Activated naive CD4-positive, alpha-beta T cell treated with anti-CD3 and anti-CD28 coated beads, Interleukin-2, amount 10 ng/mL, durations not matched to agents 7 days and 5 days (primary cell): Measurements from ENCODE around the gene LYRM1.
A peak's percentile ranks its signal among the peaks of the same experiment; 100 is the strongest.
"Not testable (repeated sequence)": the region's sequence is repeated elsewhere in the genome, so short reads cannot be mapped to it uniquely, and the experiment has no call there.

ENCODE experiments used
- CTCF ChIA-PET: fragments of 350-600 bp; sonication (Branson Sonifier 250); formaldehyde crosslinking; loops from one replicate; lab custom pipeline; 2021; ENCODE audit warnings: antibody characterized with exemption; lab: Charles Lee
- DNase-seq: peaks from one replicate; pipeline ENCODE4 v3.0.0-alpha.2; 2020
- H3K27ac Mint-ChIP-seq: one replicate; pipeline ENCODE4 v1.8.0; 2021; ENCODE audit warnings: mild to moderate bottlenecking, moderate library complexity, mixed read lengths
- H3K27me3 Mint-ChIP-seq: one replicate; pipeline ENCODE4 v1.8.0; 2021; ENCODE audit warnings: mild to moderate bottlenecking, mixed read lengths
- H3K36me3 Mint-ChIP-seq: one replicate; pipeline ENCODE4 v1.8.0; 2021; ENCODE audit warnings: mixed read lengths
- H3K4me1 Mint-ChIP-seq: one replicate; pipeline ENCODE4 v1.8.0; 2021; ENCODE audit warnings: mixed read lengths
- H3K4me3 Mint-ChIP-seq: one replicate; pipeline ENCODE4 v1.8.0; 2021; ENCODE audit warnings: mild to moderate bottlenecking, moderate library complexity, mixed read lengths
- H3K9me3 Mint-ChIP-seq: one replicate; pipeline ENCODE4 v1.8.0; 2021; ENCODE audit warnings: mixed read lengths

Gene LYRM1, protein sequence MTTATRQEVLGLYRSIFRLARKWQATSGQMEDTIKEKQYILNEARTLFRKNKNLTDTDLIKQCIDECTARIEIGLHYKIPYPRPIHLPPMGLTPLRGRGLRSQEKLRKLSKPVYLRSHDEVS

GRCh38 chr16:20900299-20901067, at the start of gene LYRM1, which contains the start of gene DCUN1D3:
Gene LYRM1 (plus strand): TSS chr16:20900771. CDS start chr16:20915556, 14,785 bp downstream.
Gene DCUN1D3 (minus strand): TSS chr16:20900358. CDS start chr16:20862538, 37,820 bp downstream.
- CTCF ChIA-PET, result interaction anchor here (0.7 to 3.6 kb wide), 6 partner anchors 11 to 96 kb away, joined by 3 to 16 read pairs (median 4); no protein-coding TSS in a partner anchor
- H3K4me3 Mint-ChIP-seq, result peak within 1 kb of the TSS; percentile 84
- peak within 1 kb of the TSS; percentile 91 for H3K27ac Mint-ChIP-seq
- peak; percentile 92 for DNase-seq
- no peaks in the 10 kb centered on the region for H3K27me3 Mint-ChIP-seq
- H3K9me3 Mint-ChIP-seq, result no peaks in the 10 kb centered on the region
- H3K36me3 Mint-ChIP-seq, result peaks cover 36% of the 10 kb centered on the region
- peaks cover 73% of the 10 kb centered on the region for H3K4me1 Mint-ChIP-seq

GRCh38 chr16:20850981-20851380, 49.6 kb upstream of the LYRM1 start:
- no peak overlapping the region for H3K4me3 Mint-ChIP-seq
- DNase-seq, result no peak
- CTCF ChIA-PET, result interaction anchor here (0.6 to 4.6 kb wide), 26 partner anchors 16 to 339 kb away, joined by 3 to 30 read pairs (median 6); partner anchors contain the start of genes DCUN1D3 and LYRM1
- no peaks in the 10 kb centered on the region for H3K9me3 Mint-ChIP-seq
- no peaks in the 10 kb centered on the region for H3K27me3 Mint-ChIP-seq
- no peak overlapping the region for H3K27ac Mint-ChIP-seq
- peaks cover 15% of the 10 kb centered on the region for H3K4me1 Mint-ChIP-seq
- peaks cover 12% of the 10 kb centered on the region for H3K36me3 Mint-ChIP-seq

DNA sequence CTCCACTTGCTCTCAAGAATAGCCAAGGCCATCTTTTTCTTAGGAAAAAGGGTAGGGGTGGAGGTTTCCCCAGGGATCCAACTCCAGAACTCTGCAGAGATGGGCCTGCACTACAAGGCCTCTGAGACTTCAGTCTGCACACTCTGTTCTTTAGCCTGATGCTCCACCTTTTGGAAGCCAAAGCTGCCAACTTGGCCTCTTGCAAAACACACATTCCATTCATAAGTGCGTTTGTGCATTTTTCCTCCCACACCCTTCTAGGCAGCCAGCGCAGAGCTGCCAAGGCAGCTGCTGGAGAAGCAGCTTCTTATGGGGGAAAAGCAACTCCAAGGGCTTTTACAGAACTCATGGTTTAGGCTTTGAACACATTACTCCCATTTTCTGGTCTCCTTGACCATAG, 49.0 kb upstream of the LYRM1 start:
- Mint-ChIP-seq H3K9me3 (no peaks in the 10 kb centered on the region), H3K4me3 (no peak overlapping the region), H3K27me3 (no peaks in the 10 kb centered on the region), H3K36me3 (peaks cover 16% of the 10 kb centered on the region), H3K27ac (no peak overlapping the region), H3K4me1 (peaks cover 19% of the 10 kb centered on the region)
- CTCF ChIA-PET, result interaction anchor here (1.8 to 4.6 kb wide), 8 partner anchors 16 to 233 kb away, joined by 7 to 30 read pairs (median 18); partner anchors contain the start of genes DCUN1D3 and LYRM1
- no peak for DNase-seq

DNA sequence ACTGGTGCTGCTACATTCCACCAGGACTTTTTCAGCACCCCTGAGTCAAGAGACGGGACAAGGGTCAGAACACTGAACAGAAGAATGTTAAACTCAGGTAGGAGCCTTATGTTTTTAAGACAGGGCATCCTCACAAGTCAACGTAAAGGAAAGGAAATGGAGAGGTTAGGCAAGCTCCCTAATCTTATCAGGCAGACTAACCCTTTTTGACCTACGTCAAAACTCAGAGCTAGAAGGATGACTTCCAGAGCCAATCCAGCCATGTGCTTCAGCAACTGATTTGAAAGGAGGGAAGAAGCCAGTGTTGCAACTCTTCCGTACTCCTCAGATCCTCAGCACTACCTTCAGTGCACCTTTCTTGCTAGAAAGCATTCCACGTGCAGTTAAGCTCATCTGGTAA, 47.4 kb upstream of the LYRM1 start:
- no peak overlapping the region for H3K4me3 Mint-ChIP-seq
- H3K27me3 Mint-ChIP-seq, result no peaks in the 10 kb centered on the region
- H3K36me3 Mint-ChIP-seq, result peaks cover 20% of the 10 kb centered on the region
- peaks cover 26% of the 10 kb centered on the region for H3K4me1 Mint-ChIP-seq
- no peak overlapping the region for H3K27ac Mint-ChIP-seq
- DNase-seq, result no peak
- CTCF ChIA-PET, result interaction anchor here (1.9 kb wide), 1 partner anchor 91 kb away, joined by 7 read pairs; no protein-coding TSS in a partner anchor
- no peaks in the 10 kb centered on the region for H3K9me3 Mint-ChIP-seq

- no peaks in the 10 kb centered on the region for H3K9me3 Mint-ChIP-seq
- no peak for DNase-seq
- H3K36me3 Mint-ChIP-seq, result peaks cover 20% of the 10 kb centered on the region
- peaks cover 26% of the 10 kb centered on the region for H3K4me1 Mint-ChIP-seq
- no peaks in the 10 kb centered on the region for H3K27me3 Mint-ChIP-seq
- no peak overlapping the region for H3K27ac Mint-ChIP-seq
- CTCF ChIA-PET, result interaction anchor here (0.8 kb wide), 1 partner anchor 21 kb away, joined by 3 read pairs; no protein-coding TSS in a partner anchor
- no peak overlapping the region for H3K4me3 Mint-ChIP-seq
Observed at GRCh38 chr16:20853981-20854620, 46.5 kb upstream of the LYRM1 start.

- peaks cover 24% of the 10 kb centered on the region for H3K36me3 Mint-ChIP-seq
- H3K27ac Mint-ChIP-seq, result no peak overlapping the region
- H3K4me3 Mint-ChIP-seq, result no peak overlapping the region
- no peak for DNase-seq
- no peaks in the 10 kb centered on the region for H3K27me3 Mint-ChIP-seq
- CTCF ChIA-PET, result no interaction called here
- H3K9me3 Mint-ChIP-seq, result no peaks in the 10 kb centered on the region
- H3K4me1 Mint-ChIP-seq, result peaks cover 24% of the 10 kb centered on the region
Observed at GRCh38 chr16:20854963-20855362, 45.6 kb upstream of the LYRM1 start.

DNA sequence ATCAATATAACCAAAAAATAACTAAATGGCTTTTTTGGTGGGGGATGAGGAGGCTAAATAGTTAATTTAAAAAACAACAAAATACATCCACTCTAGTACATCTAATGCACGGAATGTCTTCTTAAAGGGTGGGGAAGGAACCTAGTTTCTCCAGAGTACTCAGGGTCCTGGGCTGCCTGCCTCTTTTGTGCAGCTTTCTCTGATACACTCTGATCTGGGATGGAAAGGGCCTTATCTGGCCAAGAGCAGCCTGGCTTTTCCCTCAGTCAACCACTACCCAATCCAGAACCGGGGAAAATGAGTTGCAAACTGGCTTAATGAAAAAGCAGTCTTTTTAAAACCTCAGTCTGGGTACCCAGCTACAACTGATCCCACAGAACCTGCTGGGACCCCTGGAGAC, 43.3 kb upstream of the LYRM1 start:
- Mint-ChIP-seq H3K27me3 (no peaks in the 10 kb centered on the region), H3K4me1 (peaks cover 14% of the 10 kb centered on the region), H3K36me3 (peaks cover 31% of the 10 kb centered on the region), H3K4me3 (no peak overlapping the region), H3K27ac (no peak overlapping the region), H3K9me3 (no peaks in the 10 kb centered on the region)
- CTCF ChIA-PET, result no interaction called here
- DNase-seq, result no peak

DNA sequence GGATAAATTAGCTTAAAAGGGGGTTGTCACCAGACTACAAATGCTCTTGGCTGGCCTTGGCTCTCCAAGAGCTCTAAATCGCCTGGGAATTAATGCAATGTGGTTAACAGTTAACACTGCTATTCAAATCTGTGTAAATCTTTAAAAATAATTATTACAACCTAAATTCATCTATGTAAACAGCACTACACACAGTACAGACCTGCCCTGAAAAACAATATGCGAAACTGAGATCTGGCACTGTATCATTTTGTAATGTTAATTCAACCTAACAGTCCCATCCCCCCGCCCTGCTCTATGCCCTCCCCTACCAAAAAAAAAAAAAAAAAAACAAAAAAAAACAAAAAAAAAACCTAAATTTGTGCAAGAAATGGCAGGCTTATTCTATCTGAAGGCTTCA, 41.3 kb upstream of the LYRM1 start:
- H3K36me3 Mint-ChIP-seq, result peaks cover 38% of the 10 kb centered on the region
- CTCF ChIA-PET, result no interaction called here
- no peaks in the 10 kb centered on the region for H3K9me3 Mint-ChIP-seq
- H3K4me1 Mint-ChIP-seq, result peaks cover 18% of the 10 kb centered on the region
- no peak overlapping the region for H3K4me3 Mint-ChIP-seq
- H3K27me3 Mint-ChIP-seq, result no peaks in the 10 kb centered on the region
- no peak overlapping the region for H3K27ac Mint-ChIP-seq
- DNase-seq, result no peak

DNA sequence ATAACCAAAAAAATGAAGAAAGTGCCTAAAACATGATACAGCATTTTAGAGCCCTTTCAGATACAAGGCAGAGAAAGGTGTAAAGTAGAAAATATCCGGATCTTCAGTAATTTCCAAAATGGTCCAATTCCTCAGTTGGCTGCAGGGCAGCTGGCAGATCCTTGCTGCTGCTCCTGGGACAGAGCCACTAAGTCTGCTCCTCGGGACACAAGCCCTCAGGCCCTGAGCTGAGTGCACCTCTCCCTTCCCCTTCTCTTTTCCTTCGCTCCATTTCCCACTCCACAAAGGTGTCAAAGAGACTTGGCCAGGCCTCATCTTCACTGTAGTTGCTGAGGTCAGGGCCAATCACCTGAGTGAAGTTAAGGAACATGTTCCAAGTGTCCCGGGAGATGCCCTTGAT, 40.9 kb upstream of the LYRM1 start:
- peaks cover 21% of the 10 kb centered on the region for H3K4me1 Mint-ChIP-seq
- H3K9me3 Mint-ChIP-seq, result no peaks in the 10 kb centered on the region
- no peak overlapping the region for H3K4me3 Mint-ChIP-seq
- DNase-seq, result no peak
- CTCF ChIA-PET, result no interaction called here
- H3K27me3 Mint-ChIP-seq, result no peaks in the 10 kb centered on the region
- peaks cover 41% of the 10 kb centered on the region for H3K36me3 Mint-ChIP-seq
- no peak overlapping the region for H3K27ac Mint-ChIP-seq

DNA sequence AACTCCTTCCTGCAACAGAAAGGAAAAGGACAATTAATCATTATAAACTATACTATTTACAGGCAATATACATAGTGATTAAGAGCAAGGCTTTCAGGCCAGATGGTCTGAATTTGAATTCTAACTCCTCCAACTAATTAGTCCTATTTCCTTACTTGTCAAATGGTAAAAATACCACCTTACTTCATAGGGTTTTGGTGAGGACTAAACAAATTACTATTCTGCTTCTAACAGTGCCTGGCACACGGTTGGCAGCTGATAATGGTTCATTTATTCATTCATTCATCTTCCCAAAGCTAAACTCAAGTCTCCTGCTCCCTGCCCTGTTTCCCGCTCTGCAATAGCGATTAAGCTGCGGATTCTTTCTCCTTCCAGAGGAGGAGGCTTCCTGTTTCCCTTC, 40.2 kb upstream of the LYRM1 start:
- Mint-ChIP-seq H3K4me3 (no peak overlapping the region), H3K27ac (no peak overlapping the region), H3K27me3 (no peaks in the 10 kb centered on the region), H3K36me3 (peaks cover 39% of the 10 kb centered on the region), H3K4me1 (peaks cover 24% of the 10 kb centered on the region), H3K9me3 (no peaks in the 10 kb centered on the region)
- CTCF ChIA-PET, result no interaction called here
- DNase-seq, result no peak

GRCh38 chr16:20860995-20861394, 39.6 kb upstream of the LYRM1 start:
- CTCF ChIA-PET, H3K4me3 Mint-ChIP-seq, H3K9me3 Mint-ChIP-seq, DNase-seq, H3K27ac Mint-ChIP-seq, H3K27me3 Mint-ChIP-seq: not testable (repeated sequence)
- Mint-ChIP-seq H3K36me3 (peaks cover 40% of the 10 kb centered on the region), H3K4me1 (peaks cover 30% of the 10 kb centered on the region)

- Mint-ChIP-seq H3K27ac (no peak overlapping the region), H3K4me1 (peaks cover 24% of the 10 kb centered on the region), H3K27me3 (no peaks in the 10 kb centered on the region), H3K9me3 (no peaks in the 10 kb centered on the region), H3K4me3 (no peak overlapping the region), H3K36me3 (peaks cover 34% of the 10 kb centered on the region)
- no peak for DNase-seq
- CTCF ChIA-PET, result no interaction called here
Observed at GRCh38 chr16:20862162-20862960, 38.2 kb upstream of the LYRM1 start.

DNA sequence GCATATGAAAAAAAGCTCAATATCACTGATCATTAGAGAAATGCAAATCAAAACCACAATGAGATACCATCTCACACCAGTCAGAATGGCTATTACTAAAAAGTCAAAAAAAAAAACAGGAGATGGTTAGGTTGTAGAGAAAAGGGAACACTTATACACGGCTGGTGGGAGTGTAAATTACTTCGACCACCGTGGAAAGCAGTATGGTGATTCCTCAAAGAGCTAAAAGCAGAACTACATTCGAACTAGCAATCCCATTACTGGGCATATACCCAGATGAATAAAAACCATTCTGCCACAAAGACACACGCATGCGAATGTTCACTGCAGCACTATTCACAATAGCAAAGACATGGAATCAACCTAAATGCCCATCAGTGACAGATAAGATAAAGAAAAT, 36.2 kb upstream of the LYRM1 start:
- Mint-ChIP-seq H3K36me3 (peaks cover 34% of the 10 kb centered on the region), H3K4me1 (peaks cover 29% of the 10 kb centered on the region)
- not testable (repeated sequence) for H3K27ac Mint-ChIP-seq, H3K9me3 Mint-ChIP-seq, DNase-seq, H3K4me3 Mint-ChIP-seq, H3K27me3 Mint-ChIP-seq
- CTCF ChIA-PET, result interaction anchor here (1.6 kb wide), 1 partner anchor 11 kb away, joined by 3 read pairs; no protein-coding TSS in a partner anchor
